GM21723 (cell line): ENCODE measurements around the gene FOSL1.
"Not testable (repeated sequence)": the region's sequence is repeated elsewhere in the genome, so short reads cannot be mapped to it uniquely, and the experiment has no call there.

Experiments
- ATAC-seq: cut with Tn5 transposase; IDR thresholded peaks from one replicate; pipeline ENCODE4 v1.9.1; 2021; ENCODE audit warnings: mild to moderate bottlenecking, moderate library complexity; ENCODE audit not compliant: unreplicated experiment

The FOSL1 gene

DNA sequence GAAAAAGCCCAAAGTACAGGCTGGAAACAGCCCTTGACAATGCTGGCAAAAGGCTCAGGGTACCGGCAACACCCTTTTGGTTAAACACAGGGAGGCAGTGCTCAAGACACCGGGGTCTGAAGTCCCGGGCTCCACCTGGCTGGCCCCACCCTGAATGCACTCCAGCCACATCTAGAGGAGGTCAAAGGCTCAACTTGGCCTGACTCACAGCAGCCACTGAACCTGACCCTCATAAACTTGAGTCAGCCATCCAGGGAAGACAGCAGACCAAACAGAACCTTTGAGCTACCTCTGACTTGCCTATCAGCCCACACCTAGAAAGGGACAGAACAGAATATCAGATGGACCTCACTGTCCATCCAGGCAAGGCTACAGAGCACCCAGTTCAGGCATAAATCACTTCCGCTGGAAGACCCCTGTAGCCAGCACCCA, 46.0 kb downstream of the FOSL1 start:
- no peak for ATAC-seq

DNA sequence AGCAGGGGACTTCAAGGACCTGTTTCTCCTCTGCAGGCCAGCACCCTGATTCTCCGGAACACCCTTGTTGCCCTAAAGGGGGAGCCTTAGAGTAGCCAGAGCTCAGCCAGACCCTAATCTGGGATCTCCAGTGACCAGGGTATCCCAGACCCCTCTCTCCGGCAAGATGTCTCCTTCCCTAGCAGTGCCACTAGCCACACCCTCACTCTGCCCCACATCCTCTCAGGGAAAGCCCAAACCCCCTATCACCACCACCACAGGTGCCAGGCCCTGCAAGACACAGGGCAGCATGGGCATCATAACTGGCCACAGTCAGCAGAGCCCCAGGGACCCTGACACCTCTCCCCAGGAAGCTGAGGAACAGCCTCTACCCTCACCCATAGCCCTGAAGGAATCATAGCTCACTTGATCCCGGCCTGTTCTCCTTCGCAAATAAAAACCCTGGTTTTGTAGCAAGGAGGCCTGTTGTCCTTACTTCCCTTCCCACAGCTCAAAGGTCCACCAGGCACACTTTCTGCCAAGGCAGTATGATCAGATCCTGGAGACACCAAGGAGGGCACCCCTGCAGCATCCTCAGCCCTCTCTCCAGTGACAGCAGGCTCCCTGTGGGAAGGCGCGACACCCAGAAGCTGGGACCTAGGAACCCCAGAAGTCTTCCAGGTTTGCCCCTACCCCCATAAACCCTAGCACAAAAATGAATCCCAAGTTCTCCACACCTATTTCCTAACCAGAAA, 46.8 kb downstream of the FOSL1 start:
- ATAC-seq: no peak

DNA sequence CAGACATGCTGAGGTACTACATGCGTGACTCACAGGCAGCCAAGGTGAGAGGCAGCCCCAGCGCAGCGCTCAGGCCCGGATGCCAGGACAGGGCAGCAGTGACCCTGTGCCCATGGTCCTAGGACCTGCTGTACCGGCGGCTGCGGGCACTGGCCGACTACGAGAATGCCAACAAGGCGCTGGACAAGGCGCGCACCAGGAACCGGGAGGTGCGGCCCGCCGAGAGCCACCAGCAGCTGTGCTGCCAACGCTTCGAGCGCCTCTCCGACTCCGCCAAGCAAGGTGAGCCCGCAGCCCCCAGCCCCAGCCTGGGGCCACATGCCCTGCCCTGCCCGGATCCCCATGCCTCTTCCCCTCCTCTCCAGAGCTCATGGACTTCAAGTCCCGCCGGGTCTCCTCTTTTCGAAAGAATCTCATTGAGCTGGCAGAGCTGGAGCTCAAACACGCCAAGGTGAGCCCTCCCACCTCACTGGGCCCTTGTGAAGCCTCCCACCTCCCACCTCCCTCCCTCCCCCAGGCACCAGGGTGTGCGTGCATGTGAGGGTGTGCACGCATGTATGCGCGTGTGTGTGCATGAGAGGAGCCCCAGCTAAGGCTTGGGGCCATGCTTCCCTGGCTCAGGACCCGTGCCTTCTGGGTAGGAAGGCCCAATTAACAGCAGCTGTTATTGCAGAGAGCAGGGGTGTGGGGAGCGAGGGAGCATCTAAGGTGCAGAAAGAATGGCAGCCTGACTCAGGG, 47.5 kb downstream of the FOSL1 start:
- no peak for ATAC-seq

DNA sequence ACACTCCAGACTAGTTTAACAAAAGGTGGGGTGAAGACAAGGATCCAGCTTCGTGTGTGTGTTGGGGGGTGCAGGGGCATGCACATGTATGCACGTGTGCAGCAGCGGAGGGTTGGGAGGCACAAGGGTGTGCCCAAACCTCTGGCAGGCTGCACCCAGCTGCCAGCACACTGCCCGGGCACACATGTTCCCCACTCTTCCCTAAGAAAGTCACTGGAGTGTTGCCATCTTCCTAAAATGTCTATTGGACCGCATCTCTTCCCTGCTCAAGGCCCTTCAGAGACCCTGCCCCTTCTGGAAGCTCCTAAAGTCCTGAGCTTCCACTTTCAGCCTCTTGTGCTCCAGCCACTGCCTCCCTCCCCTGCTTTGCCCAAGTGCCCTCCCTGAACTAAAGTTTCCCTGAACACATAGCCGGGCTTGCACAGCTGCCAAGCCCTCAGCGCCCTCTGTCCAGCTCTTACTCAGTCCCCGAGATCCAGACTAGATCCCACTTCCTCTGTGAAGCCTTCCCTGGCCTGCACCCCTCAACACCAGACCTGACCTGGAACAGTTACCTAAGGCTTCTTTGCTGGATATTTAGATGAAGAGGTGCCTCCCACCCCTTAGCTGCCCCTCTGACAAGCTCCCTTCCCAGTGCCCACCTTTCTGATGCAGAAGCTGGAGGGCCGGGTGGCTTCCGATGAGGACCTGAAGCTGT, 48.2 kb downstream of the FOSL1 start:
- ATAC-seq: no peak

DNA sequence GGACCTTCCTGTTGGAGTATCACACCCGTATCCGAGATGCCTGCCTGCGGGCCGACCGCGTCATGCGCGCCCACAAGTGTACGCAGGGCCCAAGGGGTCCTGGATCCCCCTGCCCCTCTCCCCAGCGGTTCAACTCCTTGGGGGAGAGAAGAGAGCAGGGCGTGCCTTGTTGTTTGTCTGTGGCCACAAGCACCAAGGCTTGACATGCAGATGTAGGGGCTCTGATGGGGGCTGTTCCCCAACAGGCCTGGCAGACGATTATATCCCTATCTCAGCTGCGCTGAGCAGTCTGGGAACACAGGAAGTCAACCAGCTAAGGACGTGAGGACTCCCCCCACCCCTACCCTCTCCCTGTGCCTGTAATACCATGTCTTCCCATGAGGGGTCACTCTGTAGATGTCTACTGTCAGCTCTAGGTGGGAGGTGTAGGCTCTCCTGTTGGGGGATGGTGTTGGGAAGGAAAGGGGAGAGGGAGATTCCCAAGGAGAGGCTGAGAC, 49.1 kb downstream of the FOSL1 start:
- ATAC-seq: no peak

DNA sequence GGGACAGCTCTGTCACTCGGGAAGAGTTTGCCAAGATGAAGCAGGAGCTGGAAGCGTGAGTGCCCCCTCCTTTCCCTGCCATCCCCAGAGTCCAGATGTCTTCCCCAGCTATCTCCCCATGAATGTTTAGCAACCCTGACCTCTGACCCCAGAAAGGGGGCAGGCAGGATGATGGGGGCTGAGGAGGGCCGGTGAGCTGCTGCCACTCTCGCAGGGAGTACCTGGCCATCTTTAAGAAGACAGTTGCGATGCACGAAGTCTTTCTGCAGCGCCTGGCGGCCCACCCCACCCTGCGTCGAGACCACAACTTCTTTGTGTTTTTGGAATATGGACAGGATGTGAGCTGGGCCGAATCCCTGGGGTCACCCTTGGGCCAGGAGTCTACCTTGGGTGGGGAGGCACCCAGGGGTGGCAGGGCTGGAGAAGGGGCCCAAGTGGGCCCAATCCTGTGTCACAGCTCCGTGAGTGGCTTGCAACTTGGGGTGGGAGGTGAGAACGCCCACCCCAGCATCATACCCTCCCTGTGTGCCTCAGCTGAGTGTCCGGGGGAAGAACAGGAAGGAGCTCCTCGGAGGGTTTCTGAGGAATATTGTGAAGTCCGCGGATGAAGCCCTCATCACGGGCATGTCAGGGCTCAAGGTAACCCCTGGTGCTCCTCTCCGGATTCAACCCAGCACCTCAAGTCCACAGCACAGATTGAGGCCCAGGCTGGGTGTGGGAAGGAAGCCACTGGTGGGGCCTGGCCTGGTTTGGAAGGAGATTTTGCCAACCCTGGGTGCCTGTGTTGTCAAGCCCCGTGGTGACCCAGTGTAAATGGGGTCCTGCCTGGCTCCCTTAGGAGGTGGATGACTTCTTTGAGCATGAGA, 49.7 kb downstream of the FOSL1 start:
- no peak for ATAC-seq

DNA sequence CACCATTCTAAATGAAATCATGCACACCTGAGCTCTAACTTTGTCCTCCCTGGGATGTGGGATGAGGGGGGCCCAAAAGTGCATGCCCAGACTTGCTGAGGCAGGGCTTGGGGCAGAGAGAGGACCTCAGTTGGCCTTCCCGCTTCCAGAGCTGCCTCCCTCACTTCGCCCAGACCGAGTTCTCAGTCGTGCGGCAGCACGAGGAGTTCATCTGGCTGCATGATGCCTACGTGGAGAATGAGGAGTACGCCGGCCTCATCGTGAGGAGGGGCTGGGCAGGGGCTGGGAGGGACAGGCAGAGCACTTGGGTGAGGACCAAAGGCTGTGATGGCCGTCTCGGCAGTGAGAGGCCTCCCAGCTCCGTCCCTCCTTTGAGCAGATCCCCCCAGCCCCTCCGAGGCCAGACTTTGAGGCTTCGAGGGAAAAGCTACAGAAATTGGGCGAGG, 50.4 kb downstream of the FOSL1 start:
- no peak for ATAC-seq

DNA sequence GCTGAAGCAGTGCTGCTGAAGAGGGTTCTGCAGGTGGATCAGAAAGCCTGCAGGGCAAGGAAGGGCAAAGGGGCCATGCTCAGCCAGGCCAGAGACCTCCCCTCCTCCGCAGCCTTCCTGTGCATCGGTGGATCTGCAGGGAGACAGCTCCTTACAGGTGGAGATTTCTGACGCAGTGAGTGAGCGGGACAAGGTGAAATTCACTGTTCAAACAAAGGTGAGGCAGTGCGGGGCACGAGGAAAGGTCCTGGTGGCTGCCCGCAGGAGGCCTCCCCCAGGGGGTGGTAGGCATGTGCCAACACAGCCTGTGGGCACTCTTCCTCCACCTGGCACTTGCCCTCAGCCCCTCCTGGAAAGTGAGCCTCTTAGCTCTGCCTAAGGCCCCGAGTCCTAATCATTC, 50.8 kb downstream of the FOSL1 start:
- ATAC-seq: no peak

DNA sequence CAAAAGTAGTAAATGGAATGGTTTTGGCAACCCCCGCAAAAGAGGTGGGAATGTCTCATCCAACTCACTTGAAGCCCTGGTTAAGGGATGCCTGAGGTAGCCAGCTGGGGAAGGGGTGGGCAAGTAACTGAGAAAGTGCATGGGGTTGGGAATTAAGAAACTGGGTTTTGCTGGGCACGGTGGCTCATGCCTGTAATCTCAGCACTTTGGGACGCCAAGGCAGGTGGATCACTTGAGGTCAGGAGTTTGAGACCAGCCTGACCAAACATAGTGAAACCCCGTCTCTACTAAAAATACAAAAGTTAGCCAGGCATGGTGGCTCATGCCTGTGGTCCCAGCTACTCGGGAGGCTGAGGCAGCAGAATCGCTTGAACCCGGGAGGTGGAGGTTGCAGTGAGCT, 51.5 kb downstream of the FOSL1 start:
- not testable (repeated sequence) for ATAC-seq

DNA sequence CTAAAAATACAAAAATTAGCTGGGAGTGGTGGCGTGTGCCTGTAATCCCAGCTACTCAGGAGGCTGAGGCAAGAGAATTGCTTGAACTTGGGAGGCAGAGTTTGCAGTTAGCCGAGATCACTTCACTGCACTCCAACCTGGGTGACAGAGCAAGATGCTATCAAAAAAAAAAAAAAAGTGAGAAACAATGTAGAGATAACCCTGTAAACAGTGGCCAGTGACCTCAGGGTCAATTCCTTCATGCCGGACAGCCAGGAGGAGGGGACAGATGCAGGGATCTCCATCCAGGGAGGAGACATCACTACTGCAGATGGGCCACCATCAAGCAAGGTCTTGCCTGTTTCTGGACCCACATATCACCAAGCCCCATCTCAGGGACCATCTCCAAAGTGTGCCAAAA, 52.4 kb downstream of the FOSL1 start:
- ATAC-seq: no peak

DNA sequence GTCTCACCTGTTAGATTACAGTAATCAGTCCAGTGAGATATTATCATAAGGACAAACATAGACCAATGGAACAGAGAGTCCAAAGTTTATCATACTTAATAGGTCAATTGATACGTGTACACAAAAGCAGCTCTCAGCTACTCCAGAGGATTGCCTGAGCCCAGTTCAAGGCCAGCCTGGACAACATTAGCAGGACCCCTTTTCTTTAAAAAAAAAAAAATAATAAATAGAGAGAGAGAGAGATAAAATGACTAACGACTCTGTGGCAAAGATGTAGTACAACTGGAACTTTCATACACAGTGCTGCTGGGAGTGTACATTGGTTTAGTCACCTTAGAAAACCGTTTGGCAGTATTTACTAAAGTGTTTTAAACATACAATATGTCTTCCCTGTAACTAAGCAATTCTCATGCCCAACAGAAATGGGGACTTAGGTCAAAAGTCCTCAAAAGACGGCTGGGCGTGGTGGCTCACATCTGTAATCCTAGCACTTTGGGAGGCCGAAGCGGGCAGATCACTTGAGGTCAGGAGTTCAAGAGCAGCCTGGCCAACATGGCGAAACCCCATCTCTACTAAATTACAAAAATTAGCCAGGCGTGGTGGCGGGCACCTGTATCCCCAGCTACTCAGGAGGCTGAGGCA, 55.8 kb downstream of the FOSL1 start:
- ATAC-seq: no peak

DNA sequence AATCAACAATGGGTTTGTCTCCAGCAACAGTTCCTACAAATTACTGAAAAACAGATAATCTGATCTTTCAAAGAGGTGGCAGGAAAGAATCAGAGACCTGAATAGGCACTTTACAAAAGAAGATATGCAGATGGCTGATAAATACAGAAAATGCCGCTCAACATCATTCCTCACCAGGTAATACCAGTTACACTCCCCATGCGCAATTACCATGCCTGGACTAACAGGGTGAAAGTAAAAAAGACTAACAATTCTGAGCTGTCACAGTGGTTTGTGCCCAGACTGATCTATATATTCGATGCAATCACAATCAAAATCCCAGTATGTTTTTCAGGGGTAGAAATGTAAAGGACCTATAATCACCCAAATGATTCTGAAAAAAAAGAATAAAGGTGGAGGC, 56.4 kb downstream of the FOSL1 start:
- no peak for ATAC-seq

DNA sequence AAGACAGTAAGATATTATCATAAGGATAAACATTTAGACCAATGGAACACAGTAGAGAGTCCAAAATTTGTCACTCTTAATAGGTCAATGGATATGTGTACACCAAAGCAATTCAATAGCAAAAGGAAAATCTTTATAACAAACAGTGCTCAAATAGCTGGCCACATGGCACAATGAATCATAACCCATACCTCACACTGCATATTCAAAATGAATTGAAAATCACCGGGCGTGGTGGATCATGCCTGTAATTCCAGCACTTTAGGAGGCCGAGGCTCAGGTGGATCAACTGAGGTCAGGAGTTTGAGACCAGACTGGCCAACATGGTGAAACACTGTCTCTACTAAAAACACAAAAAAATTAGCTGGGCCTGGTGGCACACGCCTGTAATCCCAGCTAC, 58.0 kb downstream of the FOSL1 start:
- no peak for ATAC-seq
